ENCODE data around the gene CNTLN.

DNA sequence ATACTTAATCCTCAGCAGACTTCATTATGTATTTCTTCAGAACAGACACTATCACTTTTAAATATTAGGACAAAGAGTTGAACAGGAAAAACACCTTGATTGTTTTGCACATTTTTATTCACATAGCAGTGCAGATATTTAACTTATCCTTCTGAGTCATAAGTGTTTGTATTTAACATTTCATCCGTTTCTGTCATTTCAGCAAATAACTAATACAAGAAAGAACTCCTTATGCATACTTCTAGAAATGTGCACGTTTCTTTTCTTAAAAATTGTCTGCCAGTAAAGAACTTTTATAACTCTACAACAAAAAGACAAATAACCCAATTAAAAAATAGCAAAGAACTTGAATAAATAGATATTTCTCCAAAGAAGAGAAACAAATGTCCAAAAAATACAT is 3.3 kb upstream of the CNTLN start:
- no peak for TF ChIP-seq POLR2A (IDR thresholded peaks at IDR 0.05; ENCODE audit: low read length)
- TF ChIP-seq, protein P1, sequence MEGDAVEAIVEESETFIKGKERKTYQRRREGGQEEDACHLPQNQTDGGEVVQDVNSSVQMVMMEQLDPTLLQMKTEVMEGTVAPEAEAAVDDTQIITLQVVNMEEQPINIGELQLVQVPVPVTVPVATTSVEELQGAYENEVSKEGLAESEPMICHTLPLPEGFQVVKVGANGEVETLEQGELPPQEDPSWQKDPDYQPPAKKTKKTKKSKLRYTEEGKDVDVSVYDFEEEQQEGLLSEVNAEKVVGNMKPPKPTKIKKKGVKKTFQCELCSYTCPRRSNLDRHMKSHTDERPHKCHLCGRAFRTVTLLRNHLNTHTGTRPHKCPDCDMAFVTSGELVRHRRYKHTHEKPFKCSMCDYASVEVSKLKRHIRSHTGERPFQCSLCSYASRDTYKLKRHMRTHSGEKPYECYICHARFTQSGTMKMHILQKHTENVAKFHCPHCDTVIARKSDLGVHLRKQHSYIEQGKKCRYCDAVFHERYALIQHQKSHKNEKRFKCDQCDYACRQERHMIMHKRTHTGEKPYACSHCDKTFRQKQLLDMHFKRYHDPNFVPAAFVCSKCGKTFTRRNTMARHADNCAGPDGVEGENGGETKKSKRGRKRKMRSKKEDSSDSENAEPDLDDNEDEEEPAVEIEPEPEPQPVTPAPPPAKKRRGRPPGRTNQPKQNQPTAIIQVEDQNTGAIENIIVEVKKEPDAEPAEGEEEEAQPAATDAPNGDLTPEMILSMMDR (IDR thresholded peaks at IDR 0.05): no peak
